Measurements from ENCODE around the gene NCOR2. TPM values are rescaled to one million over a fixed set of nuclear protein-coding genes. Genes with fewer than 3 reads are reported as not detected.

Gene NCOR2
- total and polyA plus RNA-seq, 12 donors: 46.9 to 200 (median 132) TPM

GRCh38 chr12:124538194-124539082, 29.0 kb downstream of the NCOR2 start:
- peaks cover 26 to 60% (median 51%) of the 10 kb centered on the region in 9 donors for H3K4me1 ChIP-seq
- H3K27ac ChIP-seq: peak overlapping the region in 9 of 10 donors; percentile 52 to 76 (median 54)
- ATAC-seq (peak; percentile 4 to 58 (median 28)), DNase-seq (peak in 1 of 2 donors; percentile 61)
- WGBS, 2 donors: 33 to 36% methylated on average over 22 of the region's 22 CpGs
- H3K27me3 ChIP-seq: no peaks in the 10 kb centered on the region
- peaks cover 0 to 16% (median 0%) of the 10 kb centered on the region in 9 donors for H3K36me3 ChIP-seq
- no peaks in the 10 kb centered on the region for H3K9me3 ChIP-seq
- H3K4me3 ChIP-seq: no peak overlapping the region
- no peak for TF ChIP-seq CTCF (IDR thresholded peaks at IDR 0.05)
- intact Hi-C loops (cut with DNase I): no loop called here

DNA sequence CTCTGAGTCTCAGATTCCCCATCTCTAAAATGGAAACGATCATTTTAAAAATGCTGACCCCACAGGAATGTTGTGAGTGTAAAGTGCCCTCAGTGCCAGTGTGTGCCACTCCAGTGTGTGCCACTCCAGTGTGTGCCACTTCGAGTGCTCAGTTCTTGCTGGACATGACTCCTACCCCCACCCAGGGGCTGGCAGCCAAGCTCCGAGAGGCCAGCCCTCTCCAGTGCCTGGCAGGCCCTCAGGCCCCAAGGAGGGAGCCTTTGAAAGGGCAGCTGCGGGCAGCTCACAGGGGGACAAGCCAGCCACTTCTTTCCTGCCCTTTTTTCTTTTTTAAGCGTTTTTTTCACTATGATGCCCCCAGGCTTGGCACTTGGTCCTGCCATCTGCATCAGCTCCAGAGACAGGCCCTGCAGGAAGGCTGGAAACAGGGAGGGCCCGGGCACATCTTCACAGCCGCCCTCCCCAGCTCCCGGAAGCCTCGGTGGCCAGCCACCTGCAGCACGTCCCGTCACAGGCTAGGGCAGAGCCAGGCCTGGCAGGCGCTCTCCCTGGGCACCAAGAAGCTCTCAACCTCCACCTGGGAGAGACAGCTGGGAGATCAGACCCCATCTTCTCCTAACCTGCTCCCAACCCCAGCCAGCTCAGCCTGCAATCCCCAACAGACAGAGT, 29.8 kb downstream of the NCOR2 start:
- Histone ChIP-seq H3K9me3 (no peaks in the 10 kb centered on the region), H3K36me3 (peaks cover 0 to 17% (median 0%) of the 10 kb centered on the region in 9 donors), H3K27me3 (no peaks in the 10 kb centered on the region), H3K4me1 (peaks cover 22 to 57% (median 46%) of the 10 kb centered on the region in 9 donors), H3K27ac (peak overlapping the region in 9 of 10 donors; percentile 52 to 76 (median 54)), H3K4me3 (no peak overlapping the region)
- intact Hi-C loops (cut with DNase I): no loop called here
- peak in 1 of 2 donors; percentile 65 for DNase-seq
- 50 to 53% methylated on average over 12 of the region's 12 CpGs for WGBS, 2 donors
- ATAC-seq: peak; percentile 23 to 82 (median 60)
- no peak for TF ChIP-seq CTCF (IDR thresholded peaks at IDR 0.05)

DNA sequence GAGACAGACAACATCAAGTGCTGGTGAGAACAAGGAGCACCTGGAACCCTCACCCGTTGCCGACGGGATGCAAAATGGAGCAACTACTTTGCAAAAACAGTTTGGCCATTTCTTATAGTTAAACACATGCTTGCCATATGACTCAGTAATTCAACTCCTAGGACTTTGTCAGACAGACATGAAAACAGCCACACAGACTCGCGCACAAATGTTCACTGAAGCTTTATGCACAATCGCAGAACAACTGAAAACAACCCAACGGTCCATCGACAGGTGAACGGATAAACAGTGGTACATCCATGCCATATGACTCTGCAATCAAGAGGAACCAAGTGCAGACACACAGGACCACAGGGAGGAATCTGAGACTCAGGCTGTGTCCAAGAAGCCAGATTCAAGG, 30.8 kb downstream of the NCOR2 start:
- H3K4me1 ChIP-seq: peaks cover 14 to 54% (median 38%) of the 10 kb centered on the region in 9 donors
- ATAC-seq (no peak), DNase-seq (no peak)
- no peak overlapping the region for H3K4me3 ChIP-seq
- no peaks in the 10 kb centered on the region for H3K9me3 ChIP-seq
- WGBS, 2 donors: 91% methylated on average over 9 of the region's 9 CpGs
- intact Hi-C loops (cut with DNase I): no loop called here
- no peak for TF ChIP-seq CTCF (IDR thresholded peaks at IDR 0.05)
- H3K27me3 ChIP-seq: no peaks in the 10 kb centered on the region
- H3K27ac ChIP-seq: peak overlapping the region in 1 of 10 donors; percentile 69
- H3K36me3 ChIP-seq: peaks cover 0 to 24% (median 0%) of the 10 kb centered on the region in 9 donors

Measured in heart right ventricle (tissue), 16 donors.